HUES48 (cell line): Measurements from ENCODE around the gene PKP1.

Experiments used
- H3K27ac ChIP-seq: one replicate; pipeline ENCODE4 v1.7.0; 2013; ENCODE audit warnings: low read depth, low read length, inconsistent platforms
- H3K27me3 ChIP-seq: 2 replicates; pipeline ENCODE4 v1.6.1; 2013; ENCODE audit warnings: mild to moderate bottlenecking, low read length; ENCODE audit not compliant: control insufficient read depth, insufficient read depth
- H3K36me3 ChIP-seq: 2 replicates; pipeline ENCODE4 v1.6.1; 2013; ENCODE audit warnings: low read length; ENCODE audit not compliant: control insufficient read depth, insufficient read depth
- H3K4me1 ChIP-seq: 2 replicates; pipeline ENCODE4 v1.6.1; 2013; ENCODE audit warnings: mild to moderate bottlenecking, low read length; ENCODE audit not compliant: control insufficient read depth, insufficient read depth
- H3K4me3 ChIP-seq: 2 replicates; pipeline ENCODE4 v1.5.1; 2013; ENCODE audit warnings: mild to moderate bottlenecking, low read depth, low read length
- H3K9ac ChIP-seq: 2 replicates; pipeline ENCODE4 v1.6.1; 2013; ENCODE audit warnings: mild to moderate bottlenecking, low read depth, low read length, moderate library complexity
- H3K9me3 ChIP-seq: 2 replicates; pipeline ENCODE4 v1.6.1; 2013; ENCODE audit warnings: low read length; ENCODE audit not compliant: control insufficient read depth, insufficient read depth

Gene PKP1

DNA sequence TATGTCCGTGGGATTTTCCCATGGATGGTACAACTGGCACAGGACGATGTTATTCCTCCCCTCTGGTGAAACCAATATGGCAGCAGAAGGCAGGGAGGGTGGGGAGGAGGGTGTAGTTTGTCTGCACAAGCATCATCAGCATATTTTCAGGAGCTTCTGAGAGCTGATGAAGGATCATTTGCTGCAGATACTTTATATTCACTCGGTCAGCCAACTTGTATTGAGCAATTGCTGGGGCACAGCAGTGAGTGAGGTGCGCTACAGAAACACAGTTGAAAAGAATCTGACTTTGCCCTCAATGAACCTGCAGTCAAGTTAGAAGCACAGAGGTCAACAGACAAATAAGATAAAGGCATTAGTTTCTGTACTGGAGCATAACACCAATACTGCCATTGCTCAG is 13.0 kb downstream of the PKP1 start:
- no peak overlapping the region for H3K9ac ChIP-seq
- no peaks in the 10 kb centered on the region for H3K36me3 ChIP-seq
- peaks cover 3% of the 10 kb centered on the region; the same call in 1 of the 2 replicates for H3K27me3 ChIP-seq

GRCh38 chr1:201298396-201299381 is 15.4 kb downstream of the PKP1 start:
- Histone ChIP-seq H3K27me3 (peaks cover 3% of the 10 kb centered on the region; the same call in 1 of the 2 replicates), H3K9ac (no peak overlapping the region), H3K4me1 (no peaks in the 10 kb centered on the region), H3K9me3 (no peaks in the 10 kb centered on the region), H3K4me3 (no peak overlapping the region), H3K36me3 (no peaks in the 10 kb centered on the region), H3K27ac (no peak overlapping the region)

More for the DNA sequence above, 13.0 kb downstream of the PKP1 start:
- H3K9me3 ChIP-seq: no peaks in the 10 kb centered on the region
- H3K4me1 ChIP-seq: no peaks in the 10 kb centered on the region
- H3K27ac ChIP-seq: no peak overlapping the region
- H3K4me3 ChIP-seq: no peak overlapping the region

DNA sequence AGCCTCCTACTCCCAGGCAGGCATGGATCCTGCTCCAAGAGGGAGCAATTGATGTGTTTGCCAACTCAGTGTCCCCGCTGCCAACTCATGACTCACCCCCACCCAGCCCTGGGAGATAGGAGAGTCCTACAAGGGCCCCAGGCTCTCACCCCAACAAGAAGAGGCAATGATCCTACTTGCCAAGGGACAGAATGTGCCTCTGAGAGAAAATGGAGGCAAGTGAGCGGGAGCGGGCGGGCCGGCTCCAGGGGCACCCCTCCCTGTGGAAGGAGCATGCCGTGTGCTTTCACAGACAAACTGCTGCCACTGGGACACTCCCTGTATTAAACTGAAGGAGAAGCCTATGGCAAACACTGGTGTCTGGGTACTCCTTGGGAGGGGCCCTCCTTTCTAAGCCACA is 16.7 kb downstream of the PKP1 start:
- no peaks in the 10 kb centered on the region for H3K4me1 ChIP-seq
- H3K27me3 ChIP-seq: peaks cover 3% of the 10 kb centered on the region; the same call in 1 of the 2 replicates
- H3K4me3 ChIP-seq: no peak overlapping the region
- no peaks in the 10 kb centered on the region for H3K36me3 ChIP-seq
- no peak overlapping the region for H3K27ac ChIP-seq
- H3K9ac ChIP-seq: no peak overlapping the region
- H3K9me3 ChIP-seq: no peaks in the 10 kb centered on the region

- H3K4me1 ChIP-seq: no peaks in the 10 kb centered on the region
- H3K4me3 ChIP-seq: no peak overlapping the region
- H3K9me3 ChIP-seq: no peaks in the 10 kb centered on the region
- no peaks in the 10 kb centered on the region for H3K36me3 ChIP-seq
- H3K27ac ChIP-seq: no peak overlapping the region
- H3K27me3 ChIP-seq: no peaks in the 10 kb centered on the region; the same call in 1 of the 2 replicates
- H3K9ac ChIP-seq: no peak overlapping the region
Observed at GRCh38 chr1:201300641-201301040, 17.3 kb downstream of the PKP1 start.

DNA sequence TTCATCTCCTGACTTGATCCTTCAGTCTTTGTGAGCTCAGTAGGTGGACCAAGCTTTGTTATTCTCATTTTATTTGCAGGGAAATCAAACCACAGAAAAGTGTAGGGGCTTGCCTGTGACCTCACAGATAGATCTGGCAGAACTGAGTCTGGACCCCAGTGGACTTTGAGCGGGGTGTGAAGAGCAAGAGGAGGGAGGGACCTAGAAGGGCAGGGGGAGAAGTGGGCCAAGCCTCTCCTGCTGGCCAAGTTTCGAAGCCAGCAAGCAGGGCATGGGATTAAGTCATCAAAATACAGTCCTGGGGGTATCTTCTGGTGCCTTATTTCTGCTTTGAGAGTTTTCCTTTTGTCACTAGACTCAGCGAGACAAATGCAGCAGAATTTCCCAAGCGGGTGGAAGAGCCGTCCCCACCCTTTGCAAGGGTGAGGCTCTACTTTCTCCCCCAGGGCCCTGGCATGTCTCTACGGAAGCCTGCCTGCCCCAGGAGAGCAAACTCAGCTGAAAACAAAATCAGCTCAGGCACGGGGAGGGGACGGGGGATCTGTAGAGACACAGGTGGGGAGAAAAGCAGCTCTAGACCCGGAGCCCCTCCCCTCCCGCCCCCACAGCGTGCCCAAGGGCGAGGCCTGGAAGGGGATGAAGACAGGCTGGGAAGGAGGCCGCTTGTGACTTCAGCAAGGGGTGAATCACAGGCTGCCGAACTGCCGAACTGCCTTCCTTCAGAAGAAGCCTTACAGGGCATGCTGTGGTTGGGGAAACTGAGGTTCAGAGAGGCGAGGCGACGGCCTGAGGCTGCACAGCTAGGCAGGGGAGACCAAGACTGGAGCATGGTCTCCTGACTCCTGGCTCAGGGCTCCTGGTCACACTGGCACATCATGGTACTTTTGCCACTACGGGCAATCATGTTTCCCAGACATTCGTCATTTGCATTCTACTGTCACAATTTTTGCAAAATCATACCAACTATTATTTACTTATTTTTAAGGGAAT is 19.2 kb downstream of the PKP1 start:
- Histone ChIP-seq H3K36me3 (no peaks in the 10 kb centered on the region), H3K4me3 (no peak overlapping the region), H3K27ac (no peak overlapping the region), H3K27me3 (no peaks in the 10 kb centered on the region; the same call in 1 of the 2 replicates), H3K9ac (no peak overlapping the region), H3K4me1 (no peaks in the 10 kb centered on the region), H3K9me3 (no peaks in the 10 kb centered on the region)

- Histone ChIP-seq H3K9ac (no peak overlapping the region), H3K36me3 (no peaks in the 10 kb centered on the region), H3K27me3 (peaks cover 4% of the 10 kb centered on the region), H3K27ac (no peak overlapping the region), H3K4me1 (no peaks in the 10 kb centered on the region), H3K4me3 (no peak overlapping the region), H3K9me3 (no peaks in the 10 kb centered on the region)
Observed at GRCh38 chr1:201304126-201304525, 20.8 kb downstream of the PKP1 start.

- Histone ChIP-seq H3K4me1 (no peaks in the 10 kb centered on the region), H3K27me3 (peaks cover 15% of the 10 kb centered on the region), H3K36me3 (no peaks in the 10 kb centered on the region), H3K4me3 (no peak overlapping the region), H3K9ac (no peak overlapping the region), H3K27ac (no peak overlapping the region), H3K9me3 (no peaks in the 10 kb centered on the region)
Observed at GRCh38 chr1:201305815-201306214, 22.5 kb downstream of the PKP1 start.

GRCh38 chr1:201307231-201307630 is 23.9 kb downstream of the PKP1 start:
- Histone ChIP-seq H3K36me3 (no peaks in the 10 kb centered on the region), H3K9ac (no peak overlapping the region), H3K4me3 (no peak overlapping the region), H3K4me1 (no peaks in the 10 kb centered on the region), H3K27ac (no peak overlapping the region), H3K9me3 (no peaks in the 10 kb centered on the region), H3K27me3 (peaks cover 15% of the 10 kb centered on the region)

DNA sequence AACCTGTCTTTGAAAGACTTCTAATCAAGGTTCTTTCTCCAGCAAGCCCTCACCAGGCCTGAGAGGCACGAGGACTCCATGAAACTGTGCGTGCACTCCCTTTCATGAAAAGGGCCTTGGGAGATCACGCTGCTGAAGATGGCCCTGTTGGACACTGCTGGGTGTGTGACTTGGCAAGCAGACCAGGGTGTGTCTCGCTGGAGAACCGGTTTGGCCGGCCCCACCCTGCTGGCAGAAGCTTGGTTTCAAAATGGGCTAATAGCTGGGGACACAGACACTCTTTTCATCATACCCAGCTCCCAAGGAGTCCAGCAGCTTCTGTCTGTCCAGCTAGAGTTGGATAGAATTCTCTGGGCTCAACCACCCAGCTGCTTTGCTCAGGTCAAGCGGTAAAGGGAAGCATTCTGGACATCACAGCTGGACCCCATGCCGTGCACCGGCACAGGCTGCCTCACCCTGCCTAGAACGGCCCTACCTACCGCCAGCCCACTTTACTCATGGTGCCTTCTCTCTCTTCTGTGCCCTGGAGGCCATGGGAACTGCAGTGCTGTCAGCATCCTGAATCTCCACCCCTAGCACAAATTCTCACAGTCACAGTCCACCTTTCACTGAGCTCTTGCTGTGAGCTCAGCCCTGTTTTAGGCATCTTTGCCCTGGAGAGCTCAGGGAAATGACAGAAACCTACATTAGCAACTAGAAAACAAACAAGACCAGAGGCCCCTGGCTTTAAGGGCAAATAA is 24.6 kb downstream of the PKP1 start:
- H3K9ac ChIP-seq: no peak overlapping the region
- no peaks in the 10 kb centered on the region for H3K9me3 ChIP-seq
- peaks cover 15% of the 10 kb centered on the region for H3K27me3 ChIP-seq
- H3K36me3 ChIP-seq: no peaks in the 10 kb centered on the region
- no peak overlapping the region for H3K4me3 ChIP-seq
- no peaks in the 10 kb centered on the region for H3K4me1 ChIP-seq
- no peak overlapping the region for H3K27ac ChIP-seq

GRCh38 chr1:201309416-201309815 is 26.1 kb downstream of the PKP1 start:
- H3K9ac ChIP-seq: no peak overlapping the region
- H3K36me3 ChIP-seq: no peaks in the 10 kb centered on the region
- H3K27me3 ChIP-seq: peaks cover 15% of the 10 kb centered on the region
- H3K9me3 ChIP-seq: no peaks in the 10 kb centered on the region
- H3K27ac ChIP-seq: no peak overlapping the region
- no peak overlapping the region for H3K4me3 ChIP-seq
- no peaks in the 10 kb centered on the region for H3K4me1 ChIP-seq
